Mammary epithelial cell (primary cell): ENCODE measurements around the gene VENTX.

Experiments
- CTCF ChIP-seq, 2 donors: IDR thresholded peaks in 1 of 2; conservative IDR thresholded peaks in 1 of 2; 2 replicates each; pipeline ENCODE4 v1.5.1; 2011 to 2012; ENCODE audit warnings: inconsistent platforms in 2 of 2, low read length in 2 of 2, mild to moderate bottlenecking in 2 of 2, control low read depth in 1 of 2, low read depth in 1 of 2; ENCODE audit not compliant: insufficient read depth in 1 of 2; ENCODE audit errors: extremely low read depth in 1 of 2
- EZH2 ChIP-seq: IDR thresholded peaks from 2 replicates; pipeline ENCODE4 v1.6.1; 2012; ENCODE audit warnings: low read length, inconsistent platforms, borderline replicate concordance

- no peak for TF ChIP-seq EZH2
- TF ChIP-seq CTCF (conservative IDR thresholded peaks at IDR 0.05 in 1 of 2, IDR thresholded peaks at IDR 0.05 in 1 of 2; ENCODE audit: extremely low read depth in 1 of 2, insufficient read depth in 1 of 2, low read depth in 1 of 2, low read length in 2 of 2), result no peak
These were observed 45.3 kb downstream of the VENTX start for GRCh38 chr10:133282846-133283390.
